ENCODE measurements around the gene NRG3. TPM values are rescaled to one million over a fixed set of nuclear protein-coding genes. Genes with fewer than 3 reads are reported as not detected.

NRG3 gene
- total RNA-seq: 0.58 and 0.92 TPM in 2 replicates

DNA sequence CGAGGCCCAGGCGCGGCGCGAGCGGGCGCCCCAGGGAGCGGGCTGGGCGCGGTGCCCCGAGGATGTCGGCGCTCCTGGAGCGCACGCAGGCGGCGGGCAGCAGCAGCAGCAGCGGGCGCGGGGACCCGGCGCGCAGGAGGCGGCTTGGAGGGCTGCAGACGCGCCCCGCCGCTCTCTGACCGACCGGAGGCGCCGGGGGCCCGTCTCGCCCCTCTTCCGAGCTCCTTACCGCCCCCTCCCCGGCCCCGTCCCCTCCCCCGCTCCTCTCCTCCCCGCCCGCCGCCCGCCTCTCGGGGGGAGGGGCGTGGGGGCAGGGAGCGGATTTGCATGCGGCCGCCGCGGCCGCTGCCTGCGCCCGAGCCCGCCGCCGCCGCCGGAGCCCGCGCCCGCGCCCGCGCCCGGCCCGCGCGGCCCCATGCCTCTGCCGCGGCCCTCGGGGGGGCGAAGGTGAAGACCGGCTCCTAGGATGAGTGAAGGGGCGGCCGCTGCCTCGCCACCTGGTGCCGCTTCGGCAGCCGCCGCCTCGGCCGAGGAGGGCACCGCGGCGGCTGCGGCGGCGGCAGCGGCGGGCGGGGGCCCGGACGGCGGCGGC, at the start of gene NRG3:
Gene NRG3, plus strand, starts transcription at position 320 of the 592 bp plus-strand sequence.
- no peak for DNase-seq (ENCODE audit: low read depth)
- peak within 1 kb of the TSS; percentile 57 for H3K4me3 ChIP-seq (ENCODE audit: low read depth, low read length)
- TF ChIP-seq, protein P1, sequence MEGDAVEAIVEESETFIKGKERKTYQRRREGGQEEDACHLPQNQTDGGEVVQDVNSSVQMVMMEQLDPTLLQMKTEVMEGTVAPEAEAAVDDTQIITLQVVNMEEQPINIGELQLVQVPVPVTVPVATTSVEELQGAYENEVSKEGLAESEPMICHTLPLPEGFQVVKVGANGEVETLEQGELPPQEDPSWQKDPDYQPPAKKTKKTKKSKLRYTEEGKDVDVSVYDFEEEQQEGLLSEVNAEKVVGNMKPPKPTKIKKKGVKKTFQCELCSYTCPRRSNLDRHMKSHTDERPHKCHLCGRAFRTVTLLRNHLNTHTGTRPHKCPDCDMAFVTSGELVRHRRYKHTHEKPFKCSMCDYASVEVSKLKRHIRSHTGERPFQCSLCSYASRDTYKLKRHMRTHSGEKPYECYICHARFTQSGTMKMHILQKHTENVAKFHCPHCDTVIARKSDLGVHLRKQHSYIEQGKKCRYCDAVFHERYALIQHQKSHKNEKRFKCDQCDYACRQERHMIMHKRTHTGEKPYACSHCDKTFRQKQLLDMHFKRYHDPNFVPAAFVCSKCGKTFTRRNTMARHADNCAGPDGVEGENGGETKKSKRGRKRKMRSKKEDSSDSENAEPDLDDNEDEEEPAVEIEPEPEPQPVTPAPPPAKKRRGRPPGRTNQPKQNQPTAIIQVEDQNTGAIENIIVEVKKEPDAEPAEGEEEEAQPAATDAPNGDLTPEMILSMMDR (conservative IDR thresholded peaks at IDR 0.05; ENCODE audit: low read depth, low read length): no peak

DNA sequence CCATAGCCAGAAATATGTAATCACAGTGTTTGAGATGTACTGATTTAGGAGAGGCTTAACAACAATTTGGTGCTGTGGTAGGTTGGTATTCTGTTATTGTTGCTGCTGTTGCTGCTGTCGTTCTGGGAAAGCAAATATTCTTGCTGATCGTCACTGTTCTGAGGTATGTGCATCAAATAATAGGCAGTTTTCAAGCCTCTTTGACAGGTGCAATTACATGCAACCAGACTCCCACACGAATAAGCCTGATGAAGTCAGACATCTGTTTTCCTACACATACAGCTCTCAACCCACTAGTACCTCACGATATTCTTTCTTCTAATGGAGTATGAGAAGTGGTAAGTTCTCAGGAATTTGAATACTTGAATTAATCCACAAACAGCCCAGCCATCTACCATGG, 46.7 kb upstream of the NRG3 start:
- no peak overlapping the region for H3K4me3 ChIP-seq (ENCODE audit: low read depth, low read length)
- no peak for DNase-seq (ENCODE audit: low read depth)
- TF ChIP-seq, protein P1 (conservative IDR thresholded peaks at IDR 0.05; ENCODE audit: low read depth, low read length): no peak

DNA sequence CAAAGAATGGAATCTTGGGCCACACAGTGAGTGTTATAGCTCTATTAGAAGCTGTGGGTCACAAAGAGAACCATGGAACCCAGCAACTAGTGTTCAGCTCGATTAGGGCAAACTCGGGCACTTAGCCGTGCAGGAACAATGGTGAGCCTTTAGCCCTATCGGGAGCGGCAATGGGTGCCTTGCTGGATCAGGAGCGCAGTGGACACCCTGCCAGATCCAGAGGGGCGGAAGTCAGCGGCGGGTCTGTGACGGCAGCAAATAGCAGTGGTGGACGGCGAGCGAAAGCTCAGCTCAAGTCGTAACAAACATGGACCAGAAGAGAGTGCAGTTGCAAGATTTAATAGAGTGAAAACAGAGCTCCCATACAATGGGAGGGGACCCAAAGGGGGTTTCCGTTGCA, 43.9 kb upstream of the NRG3 start:
- TF ChIP-seq, protein P1 (conservative IDR thresholded peaks at IDR 0.05; ENCODE audit: low read depth, low read length): no peak

DNA sequence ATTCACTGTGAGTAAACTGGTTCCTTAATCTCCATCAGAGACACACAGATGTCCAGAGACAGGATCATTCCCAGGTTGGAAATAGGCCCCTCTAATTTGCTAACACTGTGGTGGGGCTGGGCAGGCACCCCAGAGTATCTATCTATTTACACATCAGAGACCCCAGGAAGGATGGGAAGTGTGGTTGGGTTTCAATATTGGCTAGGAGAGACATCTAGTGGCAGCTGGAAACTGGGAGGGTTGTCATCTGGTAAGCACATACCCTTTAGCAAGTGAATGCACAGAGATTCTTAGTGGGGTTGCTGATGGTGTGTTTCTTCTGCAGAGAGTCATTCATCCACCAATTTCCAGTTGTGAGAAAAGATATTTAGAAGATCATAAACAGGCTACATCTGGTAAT, 36.0 kb upstream of the NRG3 start:
- no peak overlapping the region for H3K4me3 ChIP-seq (ENCODE audit: low read depth, low read length)
- TF ChIP-seq, protein P1 (conservative IDR thresholded peaks at IDR 0.05; ENCODE audit: low read depth, low read length): peak; percentile 70
- no peak for DNase-seq (ENCODE audit: low read depth)

More for the DNA sequence above, 43.9 kb upstream of the NRG3 start:
- no peak for DNase-seq (ENCODE audit: low read depth)
- H3K4me3 ChIP-seq (ENCODE audit: low read depth, low read length): no peak overlapping the region

DNA sequence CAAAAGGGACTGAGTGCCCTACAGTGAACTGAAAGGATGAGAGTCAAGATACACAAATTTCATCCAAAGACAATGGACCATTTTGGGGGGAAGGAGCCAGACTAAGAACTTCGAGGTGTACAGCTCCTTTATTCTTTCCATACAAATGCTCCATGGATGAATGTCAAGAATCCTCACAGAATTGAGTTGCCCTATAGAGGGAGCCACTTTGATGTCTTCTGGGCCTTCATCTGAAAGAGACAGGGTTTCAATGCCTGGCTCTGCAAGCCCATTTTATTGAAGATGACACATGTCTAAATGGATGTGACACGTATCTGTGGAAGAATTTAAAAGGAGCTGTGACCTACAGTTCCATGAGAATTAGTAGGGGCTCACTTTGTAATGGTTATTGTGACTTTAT, 32.0 kb upstream of the NRG3 start:
- H3K4me3 ChIP-seq (ENCODE audit: low read depth, low read length): no peak overlapping the region
- TF ChIP-seq, protein P1 (conservative IDR thresholded peaks at IDR 0.05; ENCODE audit: low read depth, low read length): peak; percentile 68
- DNase-seq (ENCODE audit: low read depth): no peak

DNA sequence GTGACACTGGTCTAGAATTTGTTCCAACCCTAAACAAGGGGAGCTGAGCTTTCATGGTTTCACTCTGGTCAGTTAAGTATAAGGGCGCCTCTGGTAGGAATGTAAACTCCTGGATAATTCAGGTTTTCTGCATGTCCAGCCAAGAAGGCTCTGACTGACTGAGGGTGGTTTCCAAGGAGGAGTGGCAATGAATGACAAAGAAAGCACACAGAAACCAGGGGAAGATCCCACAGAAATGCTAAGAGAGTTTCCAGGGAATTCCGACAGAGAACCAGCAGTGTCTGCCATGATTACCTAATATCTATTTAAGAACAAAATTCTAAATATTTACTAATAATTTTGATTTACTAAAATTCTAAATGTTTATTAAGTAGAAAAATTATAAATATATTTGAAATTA, 27.3 kb upstream of the NRG3 start:
- TF ChIP-seq, protein P1 (conservative IDR thresholded peaks at IDR 0.05; ENCODE audit: low read depth, low read length): no peak
- no peak for DNase-seq (ENCODE audit: low read depth)

DNA sequence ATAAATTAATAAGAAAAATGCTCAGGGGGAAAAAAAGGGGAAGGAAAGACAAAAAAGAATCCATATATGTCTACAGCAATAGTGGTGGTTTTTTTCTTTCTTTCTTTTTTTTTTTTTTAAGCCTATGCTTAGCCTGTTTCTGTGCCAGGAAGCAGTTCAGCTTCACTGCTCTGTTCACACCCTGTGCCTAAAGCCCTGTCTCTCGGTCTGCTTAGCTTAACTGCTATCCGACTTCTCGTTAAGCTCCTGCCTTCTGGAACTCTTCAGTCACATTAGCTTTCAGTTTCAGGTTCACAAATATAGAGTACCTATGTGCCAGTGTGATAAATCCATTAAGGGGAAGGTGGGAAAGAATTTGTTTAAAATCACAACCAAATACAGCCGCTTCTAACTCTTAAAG, 26.5 kb upstream of the NRG3 start:
- DNase-seq (ENCODE audit: low read depth): no peak
- H3K4me3 ChIP-seq (ENCODE audit: low read depth, low read length): no peak overlapping the region
- TF ChIP-seq, protein P1 (conservative IDR thresholded peaks at IDR 0.05; ENCODE audit: low read depth, low read length): no peak

More for the DNA sequence above, 27.3 kb upstream of the NRG3 start:
- no peak overlapping the region for H3K4me3 ChIP-seq (ENCODE audit: low read depth, low read length)
